ENCODE measurements around the gene CCDC148.

- TF ChIP-seq POLR2AphosphoS5 (IDR thresholded peaks at IDR 0.05; ENCODE audit: low read depth, low read length) = no peak
- TF ChIP-seq REST (IDR thresholded peaks at IDR 0.05; ENCODE audit: insufficient read depth in 1 of 2, low read depth in 2 of 2, low read length in 2 of 2) = no peak
- no peak for TF ChIP-seq TAF1 (IDR thresholded peaks at IDR 0.05; ENCODE audit: borderline replicate concordance, insufficient read depth, low read length)
- no peak for TF ChIP-seq SIN3A (IDR thresholded peaks at IDR 0.05; ENCODE audit: borderline replicate concordance, insufficient read depth, low read length)
- no peak for TF ChIP-seq FOXP2 (optimal IDR thresholded peaks at IDR 0.05; ENCODE audit: borderline replicate concordance, extremely low read depth, extremely low read length, insufficient read depth)
These were observed 302.0 kb downstream of the CCDC148 start for GRCh38 chr2:158154596-158154995.
